Epithelial cell of esophagus (primary cell): ENCODE results near the gene RGS2.
A peak's percentile ranks its signal among the peaks of the same experiment; 100 is the strongest.

ENCODE experiments used
- DNase-seq: peaks from one replicate; pipeline ENCODE4 v3.0.0; 2010; ENCODE audit warnings: low read depth
- H3K4me3 ChIP-seq: 2 replicates; pipeline ENCODE4 v1.5.1; 2011; ENCODE audit warnings: mild to moderate bottlenecking, low read length, control low read depth
- CTCF ChIP-seq: IDR thresholded peaks from 2 replicates; pipeline ENCODE4 v1.5.1; 2011; ENCODE audit warnings: low read depth, mild to moderate bottlenecking, low read length, control low read depth, inconsistent platforms; ENCODE audit not compliant: insufficient read depth; ENCODE audit errors: missing control alignments

Gene RGS2

GRCh38 chr1:192793983-192794767 lies 14.7 kb upstream of the RGS2 start:
- no peak for TF ChIP-seq CTCF
- no peak overlapping the region for H3K4me3 ChIP-seq
- peak; percentile 32 for DNase-seq

GRCh38 chr1:192794768-192795035 lies 14.1 kb upstream of the RGS2 start:
- no peak for DNase-seq
- H3K4me3 ChIP-seq, result no peak overlapping the region
- TF ChIP-seq CTCF, result no peak

- no peak for TF ChIP-seq CTCF
- H3K4me3 ChIP-seq, result no peak overlapping the region
- DNase-seq, result no peak
Measured at GRCh38 chr1:192795916-192796618, 12.8 kb upstream of the RGS2 start.

- DNase-seq, result no peak
- no peak for TF ChIP-seq CTCF
- no peak overlapping the region for H3K4me3 ChIP-seq
Measured at GRCh38 chr1:192797143-192797542, 11.7 kb upstream of the RGS2 start.

GRCh38 chr1:192797891-192798290 lies 10.9 kb upstream of the RGS2 start:
- H3K4me3 ChIP-seq, result no peak overlapping the region
- no peak for TF ChIP-seq CTCF
- DNase-seq, result no peak

GRCh38 chr1:192801451-192801850 lies 7.4 kb upstream of the RGS2 start:
- DNase-seq, result no peak

More at GRCh38 chr1:192801451-192801850, 7.4 kb upstream of the RGS2 start:
- no peak for TF ChIP-seq CTCF
- H3K4me3 ChIP-seq, result no peak overlapping the region
